Calu3 (cell line): Measurements from ENCODE around the gene GRID2. TPM values are rescaled to one million over a fixed set of nuclear protein-coding genes. Genes with fewer than 3 reads are reported as not detected.

Source experiments
- BruUV-seq: library from RNA; stranded (reverse); fragments of 400-500 nt; replicated peaks from 2 replicates; lab custom pipeline; 2021; lab: Mats Ljungman, UMichigan
- CTCF ChIA-PET: fragments of 300-600 bp; sonication (Branson Sonifier 250); formaldehyde crosslinking; loops from one replicate; lab custom pipeline; 2022; ENCODE audit warnings: antibody characterized with exemption; lab: Charles Lee
- DNase-seq: peaks from one replicate; pipeline ENCODE4 v3.0.0; 2022
- H3K27ac Mint-ChIP-seq: one replicate; pipeline ENCODE4 v1.8.0; 2022; ENCODE audit warnings: mixed read lengths; ENCODE audit not compliant: unreplicated experiment
- H3K27me3 Mint-ChIP-seq: one replicate; pipeline ENCODE4 v1.8.0; 2022; ENCODE audit warnings: mixed read lengths; ENCODE audit not compliant: unreplicated experiment
- H3K36me3 Mint-ChIP-seq: one replicate; pipeline ENCODE4 v1.8.0; 2022; ENCODE audit warnings: mild to moderate bottlenecking, moderate library complexity, mixed read lengths; ENCODE audit not compliant: insufficient read depth, unreplicated experiment
- H3K4me1 Mint-ChIP-seq: one replicate; pipeline ENCODE4 v1.8.0; 2022; ENCODE audit warnings: mild to moderate bottlenecking, low read depth, mixed read lengths; ENCODE audit not compliant: unreplicated experiment
- H3K4me3 Mint-ChIP-seq: one replicate; pipeline ENCODE4 v1.8.0; 2022; ENCODE audit warnings: mild to moderate bottlenecking, low read depth, moderate library complexity, mixed read lengths; ENCODE audit not compliant: unreplicated experiment
- H3K9me3 Mint-ChIP-seq: one replicate; pipeline ENCODE4 v1.8.0; 2022; ENCODE audit warnings: low read depth, mixed read lengths; ENCODE audit not compliant: unreplicated experiment
- intact Hi-C: fragments of 100-400 bp; cut with micrococcal nuclease; formaldehyde crosslinking; loops from one replicate; pipeline ENCODE4 v1.10.0; 2022; ENCODE audit not compliant: unreplicated experiment
- total RNA-seq: library from RNA; stranded (reverse); gene quantifications from 2 replicates; pipeline ENCODE4 v1.2.3, GENCODE V29; 2022
- TF ChIP-seq, protein P1 (sequence below): fragments of 200-600 bp; IDR thresholded peaks from one replicate; pipeline ENCODE4 v1.8.0; 2022; ENCODE audit warnings: antibody characterized with exemption; ENCODE audit not compliant: unreplicated experiment

Gene GRID2
- total RNA-seq, 1 experiment from 2014 or later: not detected

DNA sequence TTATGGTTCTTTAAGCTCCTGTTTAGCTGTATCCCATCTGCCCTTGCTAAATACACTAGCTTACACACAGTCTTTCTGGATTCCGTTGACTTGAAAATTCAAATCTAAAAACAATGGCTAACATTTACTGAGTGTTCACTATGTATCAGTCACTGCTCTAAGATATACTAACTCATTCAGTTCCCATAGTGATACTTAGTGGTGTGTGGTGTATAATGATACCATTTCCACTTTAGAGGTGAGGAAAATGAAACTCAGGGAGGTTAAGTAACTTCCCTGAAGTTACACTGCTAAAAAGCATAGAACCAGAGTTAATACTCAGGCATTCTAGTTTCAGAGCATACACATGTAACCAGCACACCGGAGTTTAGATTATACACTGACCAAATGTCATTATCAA is 762.0 kb downstream of the GRID2 start:
- Mint-ChIP-seq H3K36me3 (no peaks in the 10 kb centered on the region), H3K4me3 (no peak overlapping the region), H3K27me3 (no peaks in the 10 kb centered on the region), H3K4me1 (no peaks in the 10 kb centered on the region), H3K9me3 (no peaks in the 10 kb centered on the region), H3K27ac (no peak overlapping the region)
- CTCF ChIA-PET: no interaction called here
- no TSS peak for BruUV-seq
- DNase-seq: no peak
- intact Hi-C loops: no loop called here
- TF ChIP-seq, protein P1, sequence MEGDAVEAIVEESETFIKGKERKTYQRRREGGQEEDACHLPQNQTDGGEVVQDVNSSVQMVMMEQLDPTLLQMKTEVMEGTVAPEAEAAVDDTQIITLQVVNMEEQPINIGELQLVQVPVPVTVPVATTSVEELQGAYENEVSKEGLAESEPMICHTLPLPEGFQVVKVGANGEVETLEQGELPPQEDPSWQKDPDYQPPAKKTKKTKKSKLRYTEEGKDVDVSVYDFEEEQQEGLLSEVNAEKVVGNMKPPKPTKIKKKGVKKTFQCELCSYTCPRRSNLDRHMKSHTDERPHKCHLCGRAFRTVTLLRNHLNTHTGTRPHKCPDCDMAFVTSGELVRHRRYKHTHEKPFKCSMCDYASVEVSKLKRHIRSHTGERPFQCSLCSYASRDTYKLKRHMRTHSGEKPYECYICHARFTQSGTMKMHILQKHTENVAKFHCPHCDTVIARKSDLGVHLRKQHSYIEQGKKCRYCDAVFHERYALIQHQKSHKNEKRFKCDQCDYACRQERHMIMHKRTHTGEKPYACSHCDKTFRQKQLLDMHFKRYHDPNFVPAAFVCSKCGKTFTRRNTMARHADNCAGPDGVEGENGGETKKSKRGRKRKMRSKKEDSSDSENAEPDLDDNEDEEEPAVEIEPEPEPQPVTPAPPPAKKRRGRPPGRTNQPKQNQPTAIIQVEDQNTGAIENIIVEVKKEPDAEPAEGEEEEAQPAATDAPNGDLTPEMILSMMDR: no peak

GRCh38 chr4:93066749-93067148 is 763.0 kb downstream of the GRID2 start:
- TF ChIP-seq, protein P1: no peak
- intact Hi-C loops: no loop called here
- CTCF ChIA-PET: interaction anchor here (0.6 kb wide), 1 partner anchor 1113 kb away, joined by 5 read pairs; no protein-coding TSS in a partner anchor
- H3K27ac Mint-ChIP-seq: no peak overlapping the region
- H3K4me1 Mint-ChIP-seq: no peaks in the 10 kb centered on the region
- no peaks in the 10 kb centered on the region for H3K27me3 Mint-ChIP-seq
- DNase-seq: no peak
- BruUV-seq: no TSS peak
- no peaks in the 10 kb centered on the region for H3K36me3 Mint-ChIP-seq
- no peak overlapping the region for H3K4me3 Mint-ChIP-seq
- no peaks in the 10 kb centered on the region for H3K9me3 Mint-ChIP-seq

- H3K36me3 Mint-ChIP-seq: no peaks in the 10 kb centered on the region
- CTCF ChIA-PET: no interaction called here
- H3K4me1 Mint-ChIP-seq: no peaks in the 10 kb centered on the region
- H3K27ac Mint-ChIP-seq: no peak overlapping the region
- no peak for DNase-seq
- no TSS peak for BruUV-seq
- H3K9me3 Mint-ChIP-seq: no peaks in the 10 kb centered on the region
- H3K4me3 Mint-ChIP-seq: no peak overlapping the region
- intact Hi-C loops: no loop called here
- no peaks in the 10 kb centered on the region for H3K27me3 Mint-ChIP-seq
- TF ChIP-seq, protein P1: no peak
Observed at GRCh38 chr4:93072292-93072691, 768.5 kb downstream of the GRID2 start.

- intact Hi-C loops: no loop called here
- BruUV-seq: no TSS peak
- Mint-ChIP-seq H3K27ac (no peak overlapping the region), H3K27me3 (no peaks in the 10 kb centered on the region), H3K36me3 (no peaks in the 10 kb centered on the region), H3K9me3 (peaks cover 2% of the 10 kb centered on the region), H3K4me1 (no peaks in the 10 kb centered on the region), H3K4me3 (no peak overlapping the region)
- DNase-seq: no peak
- TF ChIP-seq, protein P1: no peak
- CTCF ChIA-PET: no interaction called here
Observed at GRCh38 chr4:93080316-93080715, 776.5 kb downstream of the GRID2 start.
